H1 (cell line): ENCODE data around the gene CD38. TPM values are rescaled to one million over a fixed set of nuclear protein-coding genes. Genes with fewer than 3 reads are reported as not detected.

ENCODE experiments used
- CTCF ChIA-PET: fragments of 300-600 bp; sonication (Branson Sonifier 250); formaldehyde crosslinking; loops from one replicate; lab custom pipeline; 2021; ENCODE audit not compliant: partially characterized antibody; lab: Charles Lee
- POLR2A ChIA-PET: fragments of 300-600 bp; sonication (Branson Sonifier 250); formaldehyde crosslinking; loops from one replicate; lab custom pipeline; 2021; ENCODE audit warnings: inconsistent platforms; ENCODE audit not compliant: partially characterized antibody; lab: Charles Lee
- DNase-seq, 2 experiments: peaks; one replicate each; pipeline versions ENCODE4 v3.0.0 to v3.0.0-alpha.2; 2010 to 2022; ENCODE audit warnings: low spot score in 2 of 2, low read depth in 1 of 2, mixed read lengths in 1 of 2
- FAIRE-seq: peaks from 2 replicates; lab custom pipeline; 2011; peaks lifted over from hg19 to GRCh38; lab: Jason Lieb, UNC
- H2AFZ ChIP-seq: 2 replicates; pipeline ENCODE4 v1.8.1; 2012; ENCODE audit warnings: low read length, inconsistent platforms
- H2AK5ac ChIP-seq: 2 replicates; pipeline ENCODE4 v1.6.1; 2013; ENCODE audit warnings: low read depth, low read length
- H2BK120ac ChIP-seq: replicated peaks from 2 replicates; pipeline ENCODE3; 2013; ENCODE audit warnings: low read depth, low read length, inconsistent platforms
- H2BK12ac ChIP-seq: 2 replicates; pipeline ENCODE4 v1.6.1; 2013; ENCODE audit warnings: low read depth, low read length
- H2BK15ac ChIP-seq: 2 replicates; pipeline ENCODE4 v1.6.1; 2013; ENCODE audit warnings: low read length
- H2BK20ac ChIP-seq: 2 replicates; pipeline ENCODE4 v1.6.1; 2013; ENCODE audit warnings: low read length
- H2BK5ac ChIP-seq: 2 replicates; pipeline ENCODE4 v1.6.1; 2013; ENCODE audit warnings: low read depth, low read length
- H3K14ac ChIP-seq: 2 replicates; pipeline ENCODE4 v1.6.1; 2013; ENCODE audit warnings: inconsistent platforms; ENCODE audit not compliant: insufficient read length
- H3K18ac ChIP-seq: 2 replicates; pipeline ENCODE4 v1.6.1; 2013; ENCODE audit warnings: low read length; ENCODE audit errors: extremely low read depth
- H3K23ac ChIP-seq: 2 replicates; pipeline ENCODE4 v1.6.1; 2013; ENCODE audit warnings: inconsistent platforms; ENCODE audit not compliant: insufficient read length
- H3K23me2 ChIP-seq: 2 replicates; pipeline ENCODE4 v1.6.1; 2013; ENCODE audit warnings: low read depth, low read length
- H3K27ac ChIP-seq: 2 replicates; pipeline ENCODE4 v1.6.1; 2011; ENCODE audit warnings: low read depth, low read length, inconsistent platforms
- H3K27me3 ChIP-seq, 4 experiments: replicated peaks in 1 of 4; 1 replicate in 1 of 4; 2 replicates in 3 of 4; pipeline versions ENCODE4 v1.6.1 to v1.8.1; 2011 to 2013; ENCODE audit warnings: low read length in 3 of 4, mild to moderate bottlenecking in 3 of 4, inconsistent platforms in 2 of 4, mixed read lengths in 2 of 4, moderate library complexity in 1 of 4; ENCODE audit not compliant: control insufficient read depth in 3 of 4, insufficient read depth in 3 of 4; ENCODE audit errors: extremely low read depth in 1 of 4
- H3K36me3 ChIP-seq, 4 experiments: 2 replicates each; pipeline versions ENCODE4 v1.6.1 to v1.8.1; 2011 to 2013; ENCODE audit warnings: mild to moderate bottlenecking in 4 of 4, low read length in 3 of 4, moderate library complexity in 2 of 4, control low read depth in 1 of 4, inconsistent platforms in 1 of 4; ENCODE audit not compliant: insufficient read depth in 4 of 4, control insufficient read depth in 2 of 4
- H3K4ac ChIP-seq: replicated peaks from 2 replicates; pipeline ENCODE3; 2013; ENCODE audit warnings: low read length, low read depth, mixed read lengths, inconsistent platforms; ENCODE audit not compliant: insufficient read length
- H3K4me1 ChIP-seq, 4 experiments: replicated peaks in 1 of 4; 1 replicate in 1 of 4; 2 replicates in 3 of 4; pipeline versions ENCODE4 v1.6.1 to v1.8.1; 2011 to 2013; ENCODE audit warnings: low read length in 3 of 4, inconsistent platforms in 2 of 4, mixed read lengths in 1 of 4; ENCODE audit not compliant: insufficient read depth in 4 of 4, control insufficient read depth in 3 of 4
- H3K4me2 ChIP-seq, 2 experiments: 2 replicates each; pipeline versions ENCODE4 v1.6.1 to v1.8.1; 2011 to 2013; ENCODE audit warnings: low read depth in 2 of 2, low read length in 2 of 2, control low read depth in 1 of 2, inconsistent platforms in 1 of 2, mild to moderate bottlenecking in 1 of 2; ENCODE audit not compliant: insufficient read depth in 1 of 2
- H3K4me3 ChIP-seq, 4 experiments: fragments of 200-600, 300-600 bp in 1 of 4; sonication (generic), shearing (Covaris generic), sonication (Bioruptor Twin) in 1 of 4; 2 replicates each; pipeline versions ENCODE4 v1.5.1 to v1.8.1; 2011 to 2016; ENCODE audit warnings: low read length in 4 of 4, low read depth in 3 of 4, control low read depth in 2 of 4, inconsistent platforms in 2 of 4, mild to moderate bottlenecking in 2 of 4, mixed read lengths in 1 of 4, moderate library complexity in 1 of 4; ENCODE audit not compliant: insufficient read depth in 2 of 4; ENCODE audit errors: extremely low read depth in 1 of 4
- H3K56ac ChIP-seq: replicated peaks from 2 replicates; pipeline ENCODE3; 2013; ENCODE audit warnings: low read depth, mild to moderate bottlenecking, mixed read lengths, low read length, inconsistent platforms; ENCODE audit not compliant: insufficient read length
- H3K79me1 ChIP-seq: 2 replicates; pipeline ENCODE4 v1.6.1; 2013; ENCODE audit warnings: low read depth, low read length, control low read depth
- H3K79me2 ChIP-seq, 2 experiments: 2 replicates each; pipeline versions ENCODE4 v1.6.1 to v1.8.1; 2012 to 2013; ENCODE audit warnings: low read length in 2 of 2, mild to moderate bottlenecking in 2 of 2, inconsistent platforms in 1 of 2; ENCODE audit not compliant: insufficient read depth in 2 of 2, control insufficient read depth in 1 of 2
- H3K9ac ChIP-seq, 4 experiments: replicated peaks in 1 of 4; 1 replicate in 1 of 4; 2 replicates in 3 of 4; pipeline versions ENCODE4 v1.6.1 to v1.8.1; 2011 to 2013; ENCODE audit warnings: low read depth in 3 of 4, low read length in 3 of 4, control low read depth in 2 of 4, mild to moderate bottlenecking in 2 of 4, moderate library complexity in 2 of 4, inconsistent platforms in 1 of 4; ENCODE audit errors: extremely low read depth in 1 of 4
- H3K9me3 ChIP-seq, 2 experiments: 2 replicates each; pipeline versions ENCODE4 v1.6.1 to v1.8.1; 2012 to 2013; ENCODE audit warnings: mild to moderate bottlenecking in 2 of 2, moderate library complexity in 2 of 2, control low read depth in 1 of 2, inconsistent platforms in 1 of 2, low read depth in 1 of 2, low read length in 1 of 2, mixed read lengths in 1 of 2; ENCODE audit not compliant: insufficient read depth in 2 of 2
- H4K20me1 ChIP-seq, 2 experiments: replicated peaks in 1 of 2; 2 replicates each; pipeline versions ENCODE3 to v1.8.1; 2011 to 2013; ENCODE audit warnings: inconsistent platforms in 2 of 2, low read length in 2 of 2, mild to moderate bottlenecking in 1 of 2; ENCODE audit not compliant: insufficient read depth in 2 of 2, control insufficient read depth in 1 of 2
- H4K5ac ChIP-seq: 2 replicates; pipeline ENCODE4 v1.6.1; 2013; ENCODE audit warnings: low read length, low read depth, mixed read lengths, inconsistent platforms; ENCODE audit not compliant: insufficient read length
- H4K8ac ChIP-seq: 2 replicates; pipeline ENCODE4 v1.8.0; 2013; ENCODE audit warnings: mild to moderate bottlenecking, moderate library complexity, low read length, inconsistent platforms; ENCODE audit not compliant: insufficient read depth; ENCODE audit errors: extremely low read depth
- H4K91ac ChIP-seq: replicated peaks from 2 replicates; pipeline ENCODE3; 2013; ENCODE audit warnings: low read length, mixed read lengths, inconsistent platforms; ENCODE audit not compliant: insufficient read length
- MAFK ChIP-seq: IDR thresholded peaks from 2 replicates; pipeline ENCODE4 v1.6.1; 2012; ENCODE audit warnings: low read depth, mild to moderate bottlenecking, improper control_type of control experiment, low read length
- WGBS, 2 experiments: shearing (Covaris generic) in 1 of 2; methylation state at CpG; one replicate each; pipeline versions ENCODE4 v1.1.6 to v1.1.7; 2013 to 2015; ENCODE audit warnings: low lambda C conversion rate in 2 of 2, mixed read lengths in 2 of 2, inconsistent platforms in 1 of 2, low coverage in 1 of 2, missing lambda C conversion rate in 1 of 2; ENCODE audit not compliant: insufficient replicate concordance in 2 of 2, insufficient coverage in 1 of 2, insufficient read length in 1 of 2; ENCODE audit errors: extremely low coverage in 1 of 2, missing lambda C conversion rate in 1 of 2; 5-methylcytosine and 5-hydroxymethylcytosine counted together
- polyA plus RNA-seq, 7 experiments: library from polyadenylated mRNA; depleted of rRNA in 3 of 7; stranded (reverse) in 5 of 7; unstranded in 2 of 7; fragments of >200 nt in 5 of 7; fragments of 200-250 nt in 2 of 7; gene quantifications; 1 replicate in 5 of 7; 2 replicates in 1 of 7; 4 replicates in 1 of 7; pipeline versions ENCODE4 v1.2.1 to v1.2.3, GENCODE V29; 2011 to 2013; ENCODE audit warnings: missing spikeins in 2 of 7, mixed read lengths in 2 of 7
- total RNA-seq: library from RNA; stranded (reverse); fragmentation: NEBNext Ultra II Directional; extraction: Animal tissue kit (Norgen Biotek cat#: 25700); gene quantifications from 2 replicates; pipeline ENCODE4 v1.2.1, GENCODE V29; 2021

The CD38 gene
- total and polyA plus RNA-seq, 2 of the 8 experiments (the other 6 are each of a cell fraction or from before 2014, with no cell fraction given): 0.14 to 0.24 TPM

DNA sequence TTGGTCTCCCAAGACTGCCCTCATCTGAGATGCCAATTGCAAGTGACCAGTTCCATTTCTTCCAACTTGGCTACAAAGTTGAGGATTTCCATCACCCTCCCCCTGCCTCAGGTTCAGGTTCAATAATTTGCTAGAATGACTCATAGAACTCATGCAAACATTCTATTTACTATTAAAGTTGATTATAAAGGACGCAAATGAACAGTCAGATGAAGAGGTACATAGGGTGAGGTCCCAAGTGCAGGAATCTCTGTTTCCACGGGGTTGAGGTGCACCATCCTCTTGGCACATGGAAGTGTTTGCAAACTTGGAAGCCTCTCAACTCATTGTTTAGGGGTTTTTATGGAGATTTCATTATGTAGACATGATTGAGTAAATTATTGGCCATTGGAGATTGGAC, 119.4 kb downstream of the CD38 start:
- Histone ChIP-seq H2AK5ac (no peak overlapping the region), H3K79me1 (no peaks in the 10 kb centered on the region), H4K8ac (no peak overlapping the region), H4K20me1 (no peaks in the 10 kb centered on the region), H3K23ac (no peak overlapping the region), H3K23me2 (no peaks in the 10 kb centered on the region), H2BK12ac (no peak overlapping the region), H3K79me2 (no peaks in the 10 kb centered on the region), H2BK120ac (no peak overlapping the region), H3K4ac (no peak overlapping the region), H2AFZ (no peak overlapping the region), H3K14ac (no peak overlapping the region), H4K91ac (no peak overlapping the region), H3K4me3 (no peak overlapping the region), H3K9ac (no peak overlapping the region), H3K56ac (no peak overlapping the region), H3K36me3 (no peaks in the 10 kb centered on the region), H2BK15ac (no peak overlapping the region), H3K27me3 (no peaks in the 10 kb centered on the region), H3K27ac (no peak overlapping the region), H3K4me1 (no peaks in the 10 kb centered on the region), H4K5ac (no peak overlapping the region), H3K4me2 (no peak overlapping the region), H3K9me3 (no peaks in the 10 kb centered on the region), H2BK5ac (no peak overlapping the region), H2BK20ac (no peak overlapping the region), H3K18ac (no peak overlapping the region)
- 93% methylated on average over 2 of the region's 2 CpGs; no CpG with 5 or more reads in 1 of the 2 experiments for WGBS, 2 experiments
- ChIA-PET POLR2A (no interaction called here), CTCF (interaction anchor here (1.1 kb wide), 1 partner anchor 15 kb away, joined by 5 read pairs; no protein-coding TSS in a partner anchor)
- DNase-seq (no peak), FAIRE-seq (no peak)
- TF ChIP-seq MAFK: no peak
